PC-9 (cell line): ENCODE results near the gene DUSP2. TPM values are rescaled to one million over a fixed set of nuclear protein-coding genes. Genes with fewer than 3 reads are reported as not detected.

Experiments
- BruUV-seq: library from RNA; stranded (reverse); fragments of 400-500 nt; replicated peaks from 2 replicates; lab custom pipeline; 2021; lab: Mats Ljungman, UMichigan
- CTCF ChIA-PET: fragments of 300-600 bp; sonication (Branson Sonifier 250); formaldehyde crosslinking; loops from one replicate; lab custom pipeline; 2022; ENCODE audit warnings: antibody characterized with exemption; lab: Charles Lee
- POLR2A ChIA-PET: fragments of 300-600 bp; sonication (Branson Sonifier 250); formaldehyde crosslinking; loops from one replicate; lab custom pipeline; 2022; ENCODE audit warnings: antibody characterized with exemption; ENCODE audit not compliant: unreplicated experiment; lab: Charles Lee
- DNase-seq, 2 experiments: peaks; one replicate each; pipeline versions ENCODE4 v3.0.0 to v3.0.0-alpha.2; 2015 to 2022; ENCODE audit warnings: mixed read lengths in 1 of 2
- H2AFZ ChIP-seq: fragments of 200-600 bp; sonication (generic); 2 replicates; pipeline ENCODE4 v1.8.1; 2017; ENCODE audit warnings: antibody characterized with exemption
- H3F3A ChIP-seq: fragments of 200-600 bp; sonication (generic); 2 replicates; pipeline ENCODE4 v1.8.1; 2017; ENCODE audit warnings: antibody characterized with exemption, mild to moderate bottlenecking, low read depth; ENCODE audit not compliant: insufficient read depth
- H3K27ac ChIP-seq: fragments of 200-600 bp; sonication (generic); 2 replicates; pipeline ENCODE4 v1.6.1; 2016; ENCODE audit warnings: mixed run types
- H3K27me3 ChIP-seq: fragments of 200-600 bp; sonication (generic); 2 replicates; pipeline ENCODE4 v1.6.1; 2016; ENCODE audit warnings: low read depth, mixed run types; ENCODE audit not compliant: insufficient read depth
- H3K36me3 ChIP-seq: fragments of 200-600 bp; sonication (generic); 2 replicates; pipeline ENCODE4 v1.6.1; 2016; ENCODE audit warnings: low read depth, mixed run types
- H3K4me1 ChIP-seq: fragments of 200-600 bp; sonication (generic); replicated peaks from 2 replicates; pipeline ENCODE4 v1.6.1; 2016; ENCODE audit warnings: mixed run types; ENCODE audit not compliant: insufficient read depth
- H3K4me2 ChIP-seq: fragments of 200-600 bp; sonication (generic); 2 replicates; pipeline ENCODE4 v1.6.1; 2017; ENCODE audit warnings: mixed run types
- H3K4me3 ChIP-seq: fragments of 200-600 bp; sonication (generic); 2 replicates; pipeline ENCODE4 v1.6.1; 2016; ENCODE audit warnings: mixed run types
- H3K79me2 ChIP-seq: fragments of 200-600 bp; sonication (generic); 2 replicates; pipeline ENCODE4 v1.6.1; 2017; ENCODE audit warnings: low read depth, mixed run types
- H3K9me2 ChIP-seq: fragments of 200-600 bp; sonication (generic); 2 replicates; pipeline ENCODE4 v1.8.1; 2017; ENCODE audit warnings: mild to moderate bottlenecking; ENCODE audit not compliant: insufficient read depth
- H3K9me3 ChIP-seq: fragments of 200-600 bp; sonication (generic); 2 replicates; pipeline ENCODE4 v1.8.1; 2016; ENCODE audit warnings: low read depth; ENCODE audit not compliant: insufficient read depth
- H4K20me1 ChIP-seq: fragments of 200-600 bp; sonication (generic); 2 replicates; pipeline ENCODE4 v1.8.1; 2017; ENCODE audit not compliant: insufficient read depth
- CTCF ChIP-seq: fragments of 200-600 bp; sonication (generic); conservative IDR thresholded peaks from 2 replicates; pipeline ENCODE4 v1.6.1; 2017; ENCODE audit warnings: mixed run types, antibody characterized with exemption, mild to moderate bottlenecking, moderate library complexity
- EZH2 ChIP-seq: fragments of 200-600 bp; sonication (generic); IDR thresholded peaks from 2 replicates; pipeline ENCODE4 v1.8.0; 2017; ENCODE audit warnings: antibody characterized with exemption, low read depth
- intact Hi-C: fragments of 100-400 bp; cut with micrococcal nuclease; formaldehyde crosslinking; loops from one replicate; pipeline ENCODE4 v1.10.0; 2022; ENCODE audit not compliant: unreplicated experiment
- total RNA-seq: library from RNA; stranded (reverse); gene quantifications from 2 replicates; pipeline ENCODE4 v1.2.3, GENCODE V29; 2021

DUSP2 gene
- total RNA-seq, 1 experiment from 2014 or later = 4.0 TPM

- H3K27me3 ChIP-seq = peaks cover 82% of the 10 kb centered on the region
- no peak overlapping the region for H2AFZ ChIP-seq
- H3K9me3 ChIP-seq = no peaks in the 10 kb centered on the region
- no peak for TF ChIP-seq EZH2
- no peak for TF ChIP-seq CTCF
- no peaks in the 10 kb centered on the region for H3K79me2 ChIP-seq
- no peak overlapping the region for H3K4me3 ChIP-seq
- no peak for DNase-seq
- H3K4me2 ChIP-seq = no peak overlapping the region
- no peaks in the 10 kb centered on the region for H4K20me1 ChIP-seq
- no peaks in the 10 kb centered on the region for H3K36me3 ChIP-seq
- intact Hi-C loops = no loop called here
- no peaks in the 10 kb centered on the region for H3K9me2 ChIP-seq
- BruUV-seq = no TSS peak
- no peaks in the 10 kb centered on the region for H3K4me1 ChIP-seq
- no peaks in the 10 kb centered on the region for H3F3A ChIP-seq
- no peak overlapping the region for H3K27ac ChIP-seq
- ChIA-PET CTCF (no interaction called here), POLR2A (no interaction called here)
Measured at GRCh38 chr2:96123290-96123689, 21.9 kb downstream of the DUSP2 start.

- Histone ChIP-seq H3K4me3 (no peak overlapping the region), H3K36me3 (no peaks in the 10 kb centered on the region), H3K9me3 (no peaks in the 10 kb centered on the region), H3K4me2 (no peak overlapping the region), H4K20me1 (no peaks in the 10 kb centered on the region), H3K27me3 (peaks cover 91% of the 10 kb centered on the region), H2AFZ (no peak overlapping the region), H3K79me2 (no peaks in the 10 kb centered on the region), H3K27ac (no peak overlapping the region), H3K9me2 (no peaks in the 10 kb centered on the region), H3K4me1 (peaks cover 2% of the 10 kb centered on the region; the same call in 1 of the 2 replicates), H3F3A (no peaks in the 10 kb centered on the region)
- intact Hi-C loops = no loop called here
- POLR2A ChIA-PET = no interaction called here
- TF ChIP-seq EZH2 (no peak), CTCF (no peak)
- no TSS peak for BruUV-seq
- CTCF ChIA-PET = no interaction called here
- DNase-seq = no peak
Measured at GRCh38 chr2:96122391-96122790, 22.8 kb downstream of the DUSP2 start.

GRCh38 chr2:96121414-96121813 lies 23.8 kb downstream of the DUSP2 start:
- Histone ChIP-seq H4K20me1 (no peaks in the 10 kb centered on the region), H3F3A (no peaks in the 10 kb centered on the region), H3K4me2 (no peak overlapping the region), H3K4me1 (peaks cover 5% of the 10 kb centered on the region; the same call in 1 of the 2 replicates), H3K9me2 (no peaks in the 10 kb centered on the region), H3K9me3 (no peaks in the 10 kb centered on the region), H3K36me3 (no peaks in the 10 kb centered on the region), H2AFZ (no peak overlapping the region), H3K79me2 (no peaks in the 10 kb centered on the region), H3K27me3 (peaks cover 94% of the 10 kb centered on the region), H3K4me3 (no peak overlapping the region), H3K27ac (no peak overlapping the region)
- no TSS peak for BruUV-seq
- intact Hi-C loops = no loop called here
- no peak for DNase-seq
- ChIA-PET CTCF (no interaction called here), POLR2A (no interaction called here)
- no peak for TF ChIP-seq EZH2
- TF ChIP-seq CTCF = no peak
